ENCODE data around the gene ATP13A1.

Gene ATP13A1

GRCh38 chr19:19628501-19629134 is 34.9 kb downstream of the ATP13A1 start:
- H2AFZ ChIP-seq (ENCODE audit: low read length) = no peak overlapping the region
- peak overlapping the region; percentile 87 for H3K9ac ChIP-seq (ENCODE audit: low read length)
- H3F3A ChIP-seq (ENCODE audit: insufficient read depth, low read length) = no peaks in the 10 kb centered on the region
- peaks cover 47% of the 10 kb centered on the region for H3K36me3 ChIP-seq (ENCODE audit: insufficient read depth, low read length)
- H3K9me2 ChIP-seq (ENCODE audit: low read depth, low read length) = no peaks in the 10 kb centered on the region
- H3K9me3 ChIP-seq (ENCODE audit: low read length) = no peaks in the 10 kb centered on the region
- H3K27me3 ChIP-seq (ENCODE audit: insufficient read depth, low read length) = no peaks in the 10 kb centered on the region
- H3K27ac ChIP-seq (ENCODE audit: low read depth, low read length, poor library complexity, severe bottlenecking) = peak overlapping the region; percentile 80
- no peak for TF ChIP-seq EZH2 (IDR thresholded peaks at IDR 0.05; ENCODE audit: borderline replicate concordance, low read length)
- no peak for TF ChIP-seq CTCF (IDR thresholded peaks at IDR 0.05; ENCODE audit: low read length)
- H3K4me3 ChIP-seq (ENCODE audit: low read depth, low read length, poor library complexity, severe bottlenecking) = peak overlapping the region; percentile 80
- H3K4me1 ChIP-seq (ENCODE audit: insufficient read depth, low read length, severe bottlenecking) = peaks cover 27% of the 10 kb centered on the region
- peak overlapping the region; percentile 74 for H3K4me2 ChIP-seq (ENCODE audit: low read length)
- no peaks in the 10 kb centered on the region for H4K20me1 ChIP-seq (ENCODE audit: insufficient read depth, low read length)
- H3K79me2 ChIP-seq (ENCODE audit: insufficient read depth, low read length) = no peaks in the 10 kb centered on the region

- Histone ChIP-seq H3K36me3 (ENCODE audit: insufficient read depth, low read length) (peaks cover 41% of the 10 kb centered on the region), H3K9me2 (ENCODE audit: low read depth, low read length) (no peaks in the 10 kb centered on the region), H3K9ac (ENCODE audit: low read length) (peak within 1 kb of the TSS; percentile 87), H3K27ac (ENCODE audit: low read depth, low read length, poor library complexity, severe bottlenecking) (peak within 1 kb of the TSS; percentile 80), H3K4me3 (ENCODE audit: low read depth, low read length, poor library complexity, severe bottlenecking) (peak within 1 kb of the TSS; percentile 80), H3F3A (ENCODE audit: insufficient read depth, low read length) (no peaks in the 10 kb centered on the region), H4K20me1 (ENCODE audit: insufficient read depth, low read length) (no peaks in the 10 kb centered on the region), H2AFZ (ENCODE audit: low read length) (no peak within 1 kb of the TSS), H3K4me1 (ENCODE audit: insufficient read depth, low read length, severe bottlenecking) (peaks cover 27% of the 10 kb centered on the region), H3K27me3 (ENCODE audit: insufficient read depth, low read length) (no peaks in the 10 kb centered on the region), H3K79me2 (ENCODE audit: insufficient read depth, low read length) (no peaks in the 10 kb centered on the region), H3K4me2 (ENCODE audit: low read length) (peak within 1 kb of the TSS; percentile 74), H3K9me3 (ENCODE audit: low read length) (no peaks in the 10 kb centered on the region)
- TF ChIP-seq EZH2 (IDR thresholded peaks at IDR 0.05; ENCODE audit: borderline replicate concordance, low read length) (no peak), CTCF (IDR thresholded peaks at IDR 0.05; ENCODE audit: low read length) (no peak)
Observed at GRCh38 chr19:19627621-19628500, 35.6 kb downstream of the ATP13A1 start, which contains the start of gene LPAR2. Gene LPAR2, minus strand, starts transcription at chr19:19628220. Its CDS starts 945 bp downstream, at chr19:19627275.

- Histone ChIP-seq H3F3A (ENCODE audit: insufficient read depth, low read length) (no peaks in the 10 kb centered on the region), H3K4me2 (ENCODE audit: low read length) (peak overlapping the region; percentile 74), H3K4me3 (ENCODE audit: low read depth, low read length, poor library complexity, severe bottlenecking) (peak overlapping the region; percentile 80), H3K4me1 (ENCODE audit: insufficient read depth, low read length, severe bottlenecking) (peaks cover 27% of the 10 kb centered on the region), H4K20me1 (ENCODE audit: insufficient read depth, low read length) (no peaks in the 10 kb centered on the region), H2AFZ (ENCODE audit: low read length) (no peak overlapping the region), H3K9ac (ENCODE audit: low read length) (peak overlapping the region; percentile 87), H3K9me3 (ENCODE audit: low read length) (no peaks in the 10 kb centered on the region), H3K36me3 (ENCODE audit: insufficient read depth, low read length) (peaks cover 31% of the 10 kb centered on the region; the same call in 1 of the 2 replicates), H3K9me2 (ENCODE audit: low read depth, low read length) (no peaks in the 10 kb centered on the region), H3K79me2 (ENCODE audit: insufficient read depth, low read length) (no peaks in the 10 kb centered on the region), H3K27ac (ENCODE audit: low read depth, low read length, poor library complexity, severe bottlenecking) (peak overlapping the region; percentile 30), H3K27me3 (ENCODE audit: insufficient read depth, low read length) (no peaks in the 10 kb centered on the region)
- no peak for TF ChIP-seq EZH2 (IDR thresholded peaks at IDR 0.05; ENCODE audit: borderline replicate concordance, low read length)
- no peak for TF ChIP-seq CTCF (IDR thresholded peaks at IDR 0.05; ENCODE audit: low read length)
Observed at GRCh38 chr19:19626516-19627472, 36.7 kb downstream of the ATP13A1 start.

All from OCI-LY1 (cell line).